H9 (cell line): ENCODE measurements around the gene TMEM117. TPM values are rescaled to one million over a fixed set of nuclear protein-coding genes. Genes with fewer than 3 reads are reported as not detected.
"Not testable (repeated sequence)": the region's sequence is repeated elsewhere in the genome, so short reads cannot be mapped to it uniquely, and the experiment has no call there.

Experiments
- DNase-seq: peaks from one replicate; pipeline ENCODE4 v3.0.0-alpha.2; 2017
- H2AFZ ChIP-seq: one replicate; pipeline ENCODE4 v1.6.1; 2013; ENCODE audit warnings: mild to moderate bottlenecking, low read length, control low read depth, moderate library complexity
- H2AK5ac ChIP-seq: 2 replicates; pipeline ENCODE4 v1.6.1; 2013; ENCODE audit warnings: low read length, control low read depth, mixed read lengths; ENCODE audit not compliant: insufficient read length
- H2BK120ac ChIP-seq: one replicate; pipeline ENCODE4 v1.6.1; 2013; ENCODE audit warnings: low read depth, mild to moderate bottlenecking, low read length, control low read depth, inconsistent platforms; ENCODE audit not compliant: poor library complexity, severe bottlenecking
- H2BK12ac ChIP-seq: 2 replicates; pipeline ENCODE4 v1.6.1; 2013; ENCODE audit warnings: low read length, control low read depth, mixed read lengths, low read depth; ENCODE audit not compliant: insufficient read length
- H2BK15ac ChIP-seq: 2 replicates; pipeline ENCODE4 v1.6.1; 2013; ENCODE audit warnings: low read depth, low read length, control low read depth
- H2BK20ac ChIP-seq: one replicate; pipeline ENCODE4 v1.6.1; 2013; ENCODE audit warnings: low read depth, mild to moderate bottlenecking, low read length, control low read depth, inconsistent platforms; ENCODE audit not compliant: poor library complexity, severe bottlenecking
- H2BK5ac ChIP-seq: 2 replicates; pipeline ENCODE4 v1.6.1; 2013; ENCODE audit warnings: low read length, control low read depth, mixed read lengths; ENCODE audit not compliant: insufficient read length
- H3K14ac ChIP-seq: 2 replicates; pipeline ENCODE4 v1.6.1; 2013; ENCODE audit warnings: low read length, control low read depth; ENCODE audit not compliant: insufficient read depth
- H3K18ac ChIP-seq: 2 replicates; pipeline ENCODE4 v1.6.1; 2013; ENCODE audit warnings: low read depth, mild to moderate bottlenecking, mixed read lengths, low read length, control low read depth; ENCODE audit not compliant: insufficient read length
- H3K23ac ChIP-seq: 2 replicates; pipeline ENCODE4 v1.6.1; 2013; ENCODE audit warnings: low read length, control low read depth, mixed read lengths, low read depth; ENCODE audit not compliant: insufficient read length
- H3K23me2 ChIP-seq: 2 replicates; pipeline ENCODE4 v1.6.1; 2013; ENCODE audit warnings: low read depth, mild to moderate bottlenecking, mixed read lengths, low read length, control low read depth; ENCODE audit not compliant: insufficient read length, poor library complexity, severe bottlenecking
- H3K27ac ChIP-seq: 2 replicates; pipeline ENCODE4 v1.5.1; 2013; ENCODE audit warnings: low read length, control low read depth, mixed read lengths, low read depth; ENCODE audit not compliant: insufficient read length
- H3K27me3 ChIP-seq: 2 replicates; pipeline ENCODE4 v1.6.1; 2013; ENCODE audit warnings: low read length, control low read depth, inconsistent platforms; ENCODE audit not compliant: insufficient read depth
- H3K4ac ChIP-seq: 2 replicates; pipeline ENCODE4 v1.6.1; 2013; ENCODE audit warnings: low read depth, mild to moderate bottlenecking, control low read depth, inconsistent platforms, low read length, moderate library complexity
- H3K4me1 ChIP-seq: 2 replicates; pipeline ENCODE4 v1.6.1; 2013; ENCODE audit warnings: low read length, control low read depth, inconsistent platforms; ENCODE audit not compliant: insufficient read depth
- H3K4me2 ChIP-seq: 2 replicates; pipeline ENCODE4 v1.6.1; 2013; ENCODE audit warnings: low read length, control low read depth, mixed read lengths; ENCODE audit not compliant: insufficient read length, insufficient read depth
- H3K56ac ChIP-seq: 2 replicates; pipeline ENCODE4 v1.6.1; 2013; ENCODE audit warnings: low read depth, mild to moderate bottlenecking, mixed read lengths, low read length, control low read depth; ENCODE audit not compliant: insufficient read length
- H3K79me1 ChIP-seq: 2 replicates; pipeline ENCODE4 v1.6.1; 2013; ENCODE audit warnings: low read depth, mild to moderate bottlenecking, moderate library complexity, low read length, control low read depth, inconsistent platforms; ENCODE audit not compliant: insufficient read depth, poor library complexity, severe bottlenecking
- H3K79me2 ChIP-seq: 2 replicates; pipeline ENCODE4 v1.6.1; 2013; ENCODE audit warnings: low read length, control low read depth, inconsistent platforms; ENCODE audit not compliant: insufficient read depth
- H3K9ac ChIP-seq: 2 replicates; pipeline ENCODE4 v1.6.1; 2013; ENCODE audit warnings: low read length, control low read depth, mixed read lengths; ENCODE audit not compliant: insufficient read length; ENCODE audit errors: extremely low read depth
- H3K9me3 ChIP-seq: one replicate; pipeline ENCODE4 v1.6.1; 2013; ENCODE audit warnings: low read depth, low read length, inconsistent platforms; ENCODE audit not compliant: control insufficient read depth
- H3T11ph ChIP-seq: one replicate; pipeline ENCODE4 v1.6.1; 2013; ENCODE audit warnings: mild to moderate bottlenecking, low read length, control low read depth, inconsistent platforms
- H4K20me1 ChIP-seq: one replicate; pipeline ENCODE4 v1.6.1; 2013; ENCODE audit not compliant: control insufficient read depth, insufficient read length, insufficient read depth
- H4K5ac ChIP-seq: 2 replicates; pipeline ENCODE4 v1.6.1; 2013; ENCODE audit warnings: low read depth, mild to moderate bottlenecking, mixed read lengths, low read length, control low read depth; ENCODE audit not compliant: insufficient read length
- H4K8ac ChIP-seq: replicated peaks from 2 replicates; pipeline ENCODE4 v1.6.1; 2013; ENCODE audit warnings: low read length, control low read depth, mixed read lengths, low read depth; ENCODE audit not compliant: insufficient read length
- H4K91ac ChIP-seq: 2 replicates; pipeline ENCODE4 v1.6.1; 2013; ENCODE audit warnings: low read depth, mild to moderate bottlenecking, moderate library complexity, mixed read lengths, low read length, control low read depth; ENCODE audit not compliant: insufficient read length
- H3K27ac Mint-ChIP-seq, 3 experiments: 2 replicates in 2 of 3; 3 replicates in 1 of 3; pipeline ENCODE4 v1.8.0; 2020 to 2021; ENCODE audit warnings: mixed read lengths in 3 of 3, mild to moderate bottlenecking in 1 of 3, moderate library complexity in 1 of 3
- H3K27me3 Mint-ChIP-seq: 2 replicates; pipeline ENCODE4 v1.8.0; 2021; ENCODE audit warnings: low read depth, mild to moderate bottlenecking, moderate library complexity, mixed read lengths
- H3K36me3 Mint-ChIP-seq, 3 experiments: 2 replicates in 2 of 3; 3 replicates in 1 of 3; pipeline ENCODE4 v1.8.0; 2020 to 2021; ENCODE audit warnings: low read depth in 3 of 3, mixed read lengths in 3 of 3; ENCODE audit not compliant: insufficient read depth in 1 of 3
- H3K4me1 Mint-ChIP-seq, 2 experiments: 2 replicates each; pipeline ENCODE4 v1.8.0; 2020; ENCODE audit warnings: mixed read lengths in 2 of 2
- H3K4me3 Mint-ChIP-seq, 2 experiments: 2 replicates in 1 of 2; 3 replicates in 1 of 2; pipeline ENCODE4 v1.8.0; 2020 to 2021; ENCODE audit warnings: mild to moderate bottlenecking in 2 of 2, mixed read lengths in 2 of 2, moderate library complexity in 1 of 2
- H3K9me3 Mint-ChIP-seq, 2 experiments: 2 replicates in 1 of 2; 3 replicates in 1 of 2; pipeline ENCODE4 v1.8.0; 2020; ENCODE audit warnings: mild to moderate bottlenecking in 2 of 2, mixed read lengths in 2 of 2, moderate library complexity in 1 of 2
- CTCF ChIP-seq: fragments of 200-600 bp; sonication (generic); conservative IDR thresholded peaks from 3 replicates; pipeline ENCODE4 v1.8.0; 2021; ENCODE audit warnings: antibody characterized with exemption, mild to moderate bottlenecking
- WGBS: extraction: QIAGEN DNeasy Blood & Tissue Kit; methylation state at CpG from one replicate; pipeline ENCODE4 v1.1.7; 2013; ENCODE audit warnings: missing lambda C conversion rate, low lambda C conversion rate, mixed read lengths; ENCODE audit not compliant: insufficient read length; ENCODE audit errors: extremely low coverage; 5-methylcytosine and 5-hydroxymethylcytosine counted together
- total RNA-seq: library from RNA; stranded (reverse); gene quantifications from 2 replicates; pipeline ENCODE4 v1.2.1, GENCODE V29; 2021

The TMEM117 gene
- total RNA-seq, 1 experiment from 2014 or later = 1.7 TPM

- H2BK15ac ChIP-seq = no peak overlapping the region
- H4K5ac ChIP-seq = no peak overlapping the region
- H3K4me3 Mint-ChIP-seq = no peak overlapping the region
- H3K27ac ChIP-seq = no peak overlapping the region
- H3K27me3 Mint-ChIP-seq = no peaks in the 10 kb centered on the region
- H2BK12ac ChIP-seq = no peak overlapping the region
- no peaks in the 10 kb centered on the region for H3K79me1 ChIP-seq
- no peak overlapping the region for H3T11ph ChIP-seq
- no peaks in the 10 kb centered on the region for H3K23me2 ChIP-seq
- no peak overlapping the region for H3K23ac ChIP-seq
- H3K56ac ChIP-seq = no peak overlapping the region
- H4K8ac ChIP-seq = no peak overlapping the region
- H3K27ac Mint-ChIP-seq = no peak overlapping the region; a peak in 1 of 7 replicates
- H4K91ac ChIP-seq = no peak overlapping the region
- H4K20me1 ChIP-seq = no peaks in the 10 kb centered on the region
- no peaks in the 10 kb centered on the region for H3K9me3 ChIP-seq
- H3K4me1 Mint-ChIP-seq = peaks cover 4 to 7% of the 10 kb centered on the region in 2 experiments
- no peak overlapping the region for H3K14ac ChIP-seq
- no peaks in the 10 kb centered on the region for H3K27me3 ChIP-seq
- no peak overlapping the region for H2BK5ac ChIP-seq
- no peak overlapping the region for H3K4me2 ChIP-seq
- DNase-seq = no peak
- no peak overlapping the region for H2AK5ac ChIP-seq
- no peak overlapping the region for H3K18ac ChIP-seq
- no peaks in the 10 kb centered on the region for H3K79me2 ChIP-seq
- H3K36me3 Mint-ChIP-seq = no peaks in the 10 kb centered on the region; a peak in 1 of 7 replicates
- H3K4ac ChIP-seq = no peak overlapping the region
- H2BK20ac ChIP-seq = no peak overlapping the region
- H2AFZ ChIP-seq = no peak overlapping the region
- TF ChIP-seq CTCF = no peak
- no peak overlapping the region for H3K9ac ChIP-seq
- H2BK120ac ChIP-seq = no peak overlapping the region
- no CpG with 5 or more reads among the region's 23 CpGs for WGBS
- no peaks in the 10 kb centered on the region; the same call in 1 of the 2 replicates for H3K4me1 ChIP-seq
- H3K9me3 Mint-ChIP-seq = peaks cover 0 to 4% of the 10 kb centered on the region in 2 experiments; a peak in 2 of 5 replicates
Measured at GRCh38 chr12:43863770-43864366, 28.0 kb downstream of the TMEM117 start.

- not testable (repeated sequence) for H3K14ac ChIP-seq, H2BK120ac ChIP-seq, H2BK20ac ChIP-seq, H3K9ac ChIP-seq, H3K79me1 ChIP-seq, H3K18ac ChIP-seq, H2AFZ ChIP-seq, H3K9me3 Mint-ChIP-seq, H3K4me1 Mint-ChIP-seq, H2BK12ac ChIP-seq, H4K8ac ChIP-seq, H3K23me2 ChIP-seq, H2BK15ac ChIP-seq, H3K27me3 ChIP-seq, H3K27me3 Mint-ChIP-seq, H3K9me3 ChIP-seq, H3K4me2 ChIP-seq, H3K4me3 Mint-ChIP-seq, H3K4ac ChIP-seq, H4K91ac ChIP-seq, H3K27ac ChIP-seq, H2BK5ac ChIP-seq, H3K56ac ChIP-seq, H3K79me2 ChIP-seq, H3T11ph ChIP-seq, H4K20me1 ChIP-seq, H3K4me1 ChIP-seq, H2AK5ac ChIP-seq, H3K36me3 Mint-ChIP-seq, H4K5ac ChIP-seq, H3K23ac ChIP-seq, DNase-seq
- H3K27ac Mint-ChIP-seq = peak overlapping the region in 1 of 3 experiments; percentile 34; a peak in 1 of 7 replicates
- WGBS = no CpG with 5 or more reads among the region's 5 CpGs
Measured at GRCh38 chr12:43864557-43864956, 28.7 kb downstream of the TMEM117 start.
